HL-60/S4 (cell line): Measurements from ENCODE around the gene C1QL1.

ENCODE experiments used
- in situ Hi-C: fragments of 300-500 bp; cut with MboI; formaldehyde crosslinking; loops from 2 replicates; pipeline ENCODE4 v1.14.3; 2022; ENCODE audit warnings: low sequenced_read_pairs

C1QL1 gene

GRCh38 chr17:44968225-44969143 is at the start of gene C1QL1:
TSS of gene C1QL1 (minus strand) at chr17:44968303. CDS start at chr17:44968048, 255 bp downstream.
- in situ Hi-C loops, result no loop called here

- in situ Hi-C loops, result no loop called here
Observed at GRCh38 chr17:45016823-45017222, 48.7 kb upstream of the C1QL1 start.

GRCh38 chr17:45016237-45016636 is 48.1 kb upstream of the C1QL1 start:
- in situ Hi-C loops, result no loop called here

- in situ Hi-C loops, result no loop called here
Observed at GRCh38 chr17:45013021-45013997, 45.2 kb upstream of the C1QL1 start.

- in situ Hi-C loops, result no loop called here
Observed at GRCh38 chr17:45011767-45012166, 43.7 kb upstream of the C1QL1 start.

GRCh38 chr17:45009676-45010467 is 41.8 kb upstream of the C1QL1 start:
- in situ Hi-C loops, result no loop called here

GRCh38 chr17:45008216-45008615 is 40.1 kb upstream of the C1QL1 start:
- in situ Hi-C loops, result no loop called here

- in situ Hi-C loops, result no loop called here
Observed at GRCh38 chr17:45006927-45007461, 38.9 kb upstream of the C1QL1 start.

GRCh38 chr17:45005700-45006099 is 37.6 kb upstream of the C1QL1 start:
- in situ Hi-C loops, result no loop called here

- in situ Hi-C loops, result no loop called here
Observed at GRCh38 chr17:45004388-45004787, 36.3 kb upstream of the C1QL1 start.

- in situ Hi-C loops, result no loop called here
Observed at GRCh38 chr17:45003877-45004276, 35.8 kb upstream of the C1QL1 start.

GRCh38 chr17:45001310-45001709 is 33.2 kb upstream of the C1QL1 start:
- in situ Hi-C loops, result no loop called here

GRCh38 chr17:44999433-44999832 is 31.3 kb upstream of the C1QL1 start:
- in situ Hi-C loops, result no loop called here

- in situ Hi-C loops, result no loop called here
Observed at GRCh38 chr17:44998646-44999045, 30.5 kb upstream of the C1QL1 start.

- in situ Hi-C loops, result no loop called here
Observed at GRCh38 chr17:44997733-44998520, 29.8 kb upstream of the C1QL1 start.

- in situ Hi-C loops, result no loop called here
Observed at GRCh38 chr17:44996304-44996703, 28.2 kb upstream of the C1QL1 start.

- in situ Hi-C loops, result no loop called here
Observed at GRCh38 chr17:44995436-44996001, 27.4 kb upstream of the C1QL1 start.

GRCh38 chr17:44992242-44992939 is 24.3 kb upstream of the C1QL1 start:
- in situ Hi-C loops, result no loop called here

- in situ Hi-C loops, result no loop called here
Observed at GRCh38 chr17:44990994-44991393, 22.9 kb upstream of the C1QL1 start.
